ENCODE results near the gene GPC6. TPM values are rescaled to one million over a fixed set of nuclear protein-coding genes. Genes with fewer than 3 reads are reported as not detected.

Gene GPC6
- total RNA-seq, 1 experiment from 2014 or later: not detected

DNA sequence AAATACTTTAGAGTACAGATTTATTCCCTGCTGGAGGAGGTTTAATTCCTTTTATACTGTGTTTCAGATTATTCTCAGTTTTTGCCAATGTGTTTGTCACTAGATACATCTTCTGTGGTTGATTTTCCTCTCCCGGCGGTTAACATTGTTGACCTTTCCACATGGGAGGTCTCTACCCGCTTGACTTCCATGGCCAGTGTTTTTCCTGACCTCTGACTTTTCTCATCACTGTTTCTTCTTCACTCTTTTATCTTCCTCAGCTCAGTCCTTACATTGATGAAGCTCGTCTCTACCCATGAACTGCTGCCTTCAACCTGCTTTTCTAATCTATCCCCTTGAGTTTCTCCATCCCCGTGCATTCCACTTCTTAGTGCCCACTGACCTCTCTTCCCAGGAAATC lies 517.4 kb downstream of the GPC6 start:
- TF ChIP-seq CTCF (IDR thresholded peaks at IDR 0.05; ENCODE audit: unreplicated experiment): no peak
- no peak for DNase-seq
- Mint-ChIP-seq H3K27me3 (ENCODE audit: unreplicated experiment) (no peaks in the 10 kb centered on the region), H3K4me3 (ENCODE audit: low read depth, unreplicated experiment) (no peak overlapping the region), H3K27ac (ENCODE audit: unreplicated experiment) (no peak overlapping the region), H3K36me3 (ENCODE audit: insufficient read depth, unreplicated experiment) (no peaks in the 10 kb centered on the region), H3K4me1 (ENCODE audit: low read depth, unreplicated experiment) (no peaks in the 10 kb centered on the region), H3K9me3 (ENCODE audit: low read depth, unreplicated experiment) (peaks cover 5% of the 10 kb centered on the region)
- CTCF ChIA-PET: no interaction called here
- intact Hi-C loops (cut with micrococcal nuclease; ENCODE audit: unreplicated experiment): no loop called here
- no TSS peak for BruUV-seq (replicated peaks)

DNA sequence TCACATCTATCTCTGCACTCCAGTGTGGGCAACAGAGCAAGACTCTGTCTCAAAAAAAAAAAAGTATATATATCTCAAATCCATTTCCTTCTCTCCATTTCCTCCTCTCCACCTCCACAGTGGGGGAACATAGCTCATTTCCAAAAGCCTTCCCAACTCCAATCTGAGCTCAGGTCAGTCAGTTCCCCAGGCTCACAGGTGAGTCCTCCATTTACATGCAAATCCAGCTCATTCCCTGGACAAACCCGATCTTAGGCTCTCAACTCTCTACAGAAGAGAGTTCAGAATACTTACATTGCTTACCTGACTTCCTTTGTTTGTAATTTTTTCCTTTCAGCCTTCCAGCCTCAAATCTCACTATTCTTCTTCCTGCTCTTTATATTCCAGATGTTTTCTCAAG lies 518.3 kb downstream of the GPC6 start:
- Mint-ChIP-seq H3K27ac (ENCODE audit: unreplicated experiment) (no peak overlapping the region), H3K36me3 (ENCODE audit: insufficient read depth, unreplicated experiment) (no peaks in the 10 kb centered on the region), H3K9me3 (ENCODE audit: low read depth, unreplicated experiment) (peaks cover 5% of the 10 kb centered on the region), H3K27me3 (ENCODE audit: unreplicated experiment) (no peaks in the 10 kb centered on the region), H3K4me1 (ENCODE audit: low read depth, unreplicated experiment) (no peaks in the 10 kb centered on the region), H3K4me3 (ENCODE audit: low read depth, unreplicated experiment) (no peak overlapping the region)
- no TSS peak for BruUV-seq (replicated peaks)
- CTCF ChIA-PET: no interaction called here
- DNase-seq: no peak
- no peak for TF ChIP-seq CTCF (IDR thresholded peaks at IDR 0.05; ENCODE audit: unreplicated experiment)
- intact Hi-C loops (cut with micrococcal nuclease; ENCODE audit: unreplicated experiment): no loop called here

DNA sequence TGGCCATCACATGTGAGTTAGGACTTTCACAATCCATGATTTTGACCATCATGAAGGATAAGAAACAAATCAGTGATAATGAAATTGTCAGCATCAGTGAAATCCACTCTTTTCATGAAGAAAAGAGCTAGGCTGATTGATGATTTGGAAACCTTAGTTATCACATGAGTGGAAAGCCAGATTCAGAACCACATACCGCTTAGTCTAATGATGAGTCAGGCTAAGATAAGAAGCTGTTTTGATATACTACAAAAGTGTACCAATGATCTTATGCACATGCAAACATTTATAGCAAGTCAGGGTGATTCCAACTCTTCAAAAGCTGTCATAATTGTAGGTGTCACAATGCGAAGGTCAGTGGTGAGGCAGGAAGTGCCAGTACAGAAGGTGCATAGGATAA lies 519.3 kb downstream of the GPC6 start:
- intact Hi-C loops (cut with micrococcal nuclease; ENCODE audit: unreplicated experiment): no loop called here
- no peak for TF ChIP-seq CTCF (IDR thresholded peaks at IDR 0.05; ENCODE audit: unreplicated experiment)
- Mint-ChIP-seq H3K4me3 (ENCODE audit: low read depth, unreplicated experiment) (no peak overlapping the region), H3K27me3 (ENCODE audit: unreplicated experiment) (no peaks in the 10 kb centered on the region), H3K9me3 (ENCODE audit: low read depth, unreplicated experiment) (peaks cover 5% of the 10 kb centered on the region), H3K27ac (ENCODE audit: unreplicated experiment) (no peak overlapping the region), H3K4me1 (ENCODE audit: low read depth, unreplicated experiment) (no peaks in the 10 kb centered on the region), H3K36me3 (ENCODE audit: insufficient read depth, unreplicated experiment) (no peaks in the 10 kb centered on the region)
- no peak for DNase-seq
- CTCF ChIA-PET: no interaction called here
- BruUV-seq (replicated peaks): no TSS peak

GRCh38 chr13:93746589-93746988 lies 520.0 kb downstream of the GPC6 start:
- Mint-ChIP-seq H3K4me1 (ENCODE audit: low read depth, unreplicated experiment) (no peaks in the 10 kb centered on the region), H3K4me3 (ENCODE audit: low read depth, unreplicated experiment) (no peak overlapping the region), H3K27me3 (ENCODE audit: unreplicated experiment) (no peaks in the 10 kb centered on the region), H3K36me3 (ENCODE audit: insufficient read depth, unreplicated experiment) (no peaks in the 10 kb centered on the region), H3K9me3 (ENCODE audit: low read depth, unreplicated experiment) (peaks cover 5% of the 10 kb centered on the region), H3K27ac (ENCODE audit: unreplicated experiment) (no peak overlapping the region)
- no TSS peak for BruUV-seq (replicated peaks)
- no peak for DNase-seq
- TF ChIP-seq CTCF (IDR thresholded peaks at IDR 0.05; ENCODE audit: unreplicated experiment): no peak
- intact Hi-C loops (cut with micrococcal nuclease; ENCODE audit: unreplicated experiment): no loop called here
- CTCF ChIA-PET: no interaction called here

- no peak overlapping the region for H3K27ac Mint-ChIP-seq (ENCODE audit: unreplicated experiment)
- no peak for TF ChIP-seq CTCF (IDR thresholded peaks at IDR 0.05; ENCODE audit: unreplicated experiment)
These were observed 524.1 kb downstream of the GPC6 start for GRCh38 chr13:93750676-93751075.

More at GRCh38 chr13:93750676-93751075, 524.1 kb downstream of the GPC6 start:
- H3K4me3 Mint-ChIP-seq (ENCODE audit: low read depth, unreplicated experiment): no peak overlapping the region
- CTCF ChIA-PET: no interaction called here
- intact Hi-C loops (cut with micrococcal nuclease; ENCODE audit: unreplicated experiment): no loop called here
- no peaks in the 10 kb centered on the region for H3K4me1 Mint-ChIP-seq (ENCODE audit: low read depth, unreplicated experiment)
- no peaks in the 10 kb centered on the region for H3K9me3 Mint-ChIP-seq (ENCODE audit: low read depth, unreplicated experiment)
- DNase-seq: no peak
- H3K27me3 Mint-ChIP-seq (ENCODE audit: unreplicated experiment): no peaks in the 10 kb centered on the region
- BruUV-seq (replicated peaks): no TSS peak
- H3K36me3 Mint-ChIP-seq (ENCODE audit: insufficient read depth, unreplicated experiment): no peaks in the 10 kb centered on the region

All from Calu3 (cell line).